ENCODE data around the gene ZNRF1. TPM values are rescaled to one million over a fixed set of nuclear protein-coding genes. Genes with fewer than 3 reads are reported as not detected.

The ZNRF1 gene
- total RNA-seq, 1 donor from 2014 or later, result 115 TPM

DNA sequence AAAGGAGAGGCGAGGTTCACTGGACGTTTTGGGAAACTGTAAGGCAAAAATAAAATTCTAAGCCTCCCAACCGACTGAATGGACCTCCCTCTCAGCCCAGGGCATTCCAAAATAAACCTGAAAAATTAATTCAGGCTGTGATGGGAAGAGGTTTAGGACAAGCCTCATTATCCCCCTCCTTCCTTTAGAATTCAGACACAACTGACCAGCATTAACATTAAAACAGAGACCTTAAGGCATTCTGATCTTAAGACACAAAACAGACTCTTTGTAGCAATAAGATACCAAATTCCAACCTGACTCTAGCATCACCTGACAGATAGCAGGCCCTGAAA lies 118.1 kb downstream of the ZNRF1 start:
- Mint-ChIP-seq H3K27ac (ENCODE audit: unreplicated experiment) (peak overlapping the region; percentile 31), H3K4me3 (ENCODE audit: unreplicated experiment) (peak overlapping the region; percentile 53), H3K27me3 (ENCODE audit: unreplicated experiment) (peaks cover 20% of the 10 kb centered on the region), H3K4me1 (ENCODE audit: unreplicated experiment) (peaks cover 13% of the 10 kb centered on the region), H3K36me3 (ENCODE audit: low read depth, unreplicated experiment) (peaks cover 4% of the 10 kb centered on the region), H3K9me3 (ENCODE audit: unreplicated experiment) (no peaks in the 10 kb centered on the region)
- TF ChIP-seq, protein P1, sequence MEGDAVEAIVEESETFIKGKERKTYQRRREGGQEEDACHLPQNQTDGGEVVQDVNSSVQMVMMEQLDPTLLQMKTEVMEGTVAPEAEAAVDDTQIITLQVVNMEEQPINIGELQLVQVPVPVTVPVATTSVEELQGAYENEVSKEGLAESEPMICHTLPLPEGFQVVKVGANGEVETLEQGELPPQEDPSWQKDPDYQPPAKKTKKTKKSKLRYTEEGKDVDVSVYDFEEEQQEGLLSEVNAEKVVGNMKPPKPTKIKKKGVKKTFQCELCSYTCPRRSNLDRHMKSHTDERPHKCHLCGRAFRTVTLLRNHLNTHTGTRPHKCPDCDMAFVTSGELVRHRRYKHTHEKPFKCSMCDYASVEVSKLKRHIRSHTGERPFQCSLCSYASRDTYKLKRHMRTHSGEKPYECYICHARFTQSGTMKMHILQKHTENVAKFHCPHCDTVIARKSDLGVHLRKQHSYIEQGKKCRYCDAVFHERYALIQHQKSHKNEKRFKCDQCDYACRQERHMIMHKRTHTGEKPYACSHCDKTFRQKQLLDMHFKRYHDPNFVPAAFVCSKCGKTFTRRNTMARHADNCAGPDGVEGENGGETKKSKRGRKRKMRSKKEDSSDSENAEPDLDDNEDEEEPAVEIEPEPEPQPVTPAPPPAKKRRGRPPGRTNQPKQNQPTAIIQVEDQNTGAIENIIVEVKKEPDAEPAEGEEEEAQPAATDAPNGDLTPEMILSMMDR (IDR thresholded peaks at IDR 0.05; ENCODE audit: unreplicated experiment), result no peak
- DNase-seq (ENCODE audit: low spot score), result no peak

DNA sequence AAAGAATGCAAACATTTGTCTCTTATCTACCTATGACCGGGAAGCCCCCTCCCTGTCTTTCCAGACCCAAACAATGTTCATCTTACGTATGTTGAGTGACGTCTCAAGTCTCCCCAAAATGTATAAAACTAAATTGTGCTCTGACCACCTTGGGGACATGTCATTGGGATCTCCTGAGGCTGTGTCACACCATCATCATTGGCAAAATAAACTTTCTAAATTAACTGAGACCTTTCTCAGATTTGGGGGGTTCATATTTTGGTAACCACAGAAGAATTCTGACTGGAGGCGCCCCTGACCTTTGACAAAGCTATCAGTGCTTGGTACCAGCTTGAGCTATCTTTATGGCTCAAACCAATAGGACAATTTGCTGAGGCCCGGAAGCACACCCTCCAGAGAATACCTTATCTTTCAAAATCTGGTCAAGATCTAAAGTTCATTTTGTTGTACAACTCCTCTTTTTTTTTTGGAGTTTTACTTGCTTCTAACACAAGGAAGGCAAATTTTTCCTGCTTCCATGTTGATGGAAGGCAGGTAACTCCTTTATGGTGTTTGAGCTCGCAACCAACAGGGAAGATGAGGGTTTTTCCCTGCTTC lies 120.2 kb downstream of the ZNRF1 start:
- TF ChIP-seq, protein P1 (IDR thresholded peaks at IDR 0.05; ENCODE audit: unreplicated experiment), result no peak
- no peaks in the 10 kb centered on the region for H3K9me3 Mint-ChIP-seq (ENCODE audit: unreplicated experiment)
- DNase-seq (ENCODE audit: low spot score), result no peak
- H3K27me3 Mint-ChIP-seq (ENCODE audit: unreplicated experiment), result peaks cover 4% of the 10 kb centered on the region
- H3K36me3 Mint-ChIP-seq (ENCODE audit: low read depth, unreplicated experiment), result peaks cover 7% of the 10 kb centered on the region
- H3K27ac Mint-ChIP-seq (ENCODE audit: unreplicated experiment), result no peak overlapping the region
- H3K4me3 Mint-ChIP-seq (ENCODE audit: unreplicated experiment), result no peak overlapping the region
- H3K4me1 Mint-ChIP-seq (ENCODE audit: unreplicated experiment), result no peaks in the 10 kb centered on the region

DNA sequence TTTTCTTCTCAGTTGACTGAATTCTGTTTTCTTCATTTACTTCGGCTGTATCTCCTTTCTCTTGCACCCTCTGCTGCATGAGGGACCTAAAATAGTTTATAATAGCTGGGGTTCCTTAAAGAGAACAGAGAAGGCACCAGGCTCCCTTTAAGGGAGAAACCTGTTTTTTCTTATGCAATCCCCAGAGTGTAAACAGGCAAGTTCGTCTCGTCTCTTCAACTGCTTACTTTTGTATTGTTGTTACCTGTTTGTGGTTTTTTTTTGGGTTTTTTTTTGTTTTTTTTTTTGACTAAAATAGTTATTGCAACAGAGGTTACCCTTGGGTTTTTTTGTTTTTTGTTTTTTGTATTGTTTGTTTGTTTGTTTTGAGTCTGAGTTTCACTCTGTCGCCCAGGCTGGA lies 121.4 kb downstream of the ZNRF1 start:
- no peak overlapping the region for H3K27ac Mint-ChIP-seq (ENCODE audit: unreplicated experiment)
- no peaks in the 10 kb centered on the region for H3K4me1 Mint-ChIP-seq (ENCODE audit: unreplicated experiment)
- TF ChIP-seq, protein P1 (IDR thresholded peaks at IDR 0.05; ENCODE audit: unreplicated experiment), result no peak
- peaks cover 4% of the 10 kb centered on the region for H3K27me3 Mint-ChIP-seq (ENCODE audit: unreplicated experiment)
- H3K36me3 Mint-ChIP-seq (ENCODE audit: low read depth, unreplicated experiment), result peaks cover 7% of the 10 kb centered on the region
- DNase-seq (ENCODE audit: low spot score), result no peak
- H3K9me3 Mint-ChIP-seq (ENCODE audit: unreplicated experiment), result no peaks in the 10 kb centered on the region
- H3K4me3 Mint-ChIP-seq (ENCODE audit: unreplicated experiment), result no peak overlapping the region

DNA sequence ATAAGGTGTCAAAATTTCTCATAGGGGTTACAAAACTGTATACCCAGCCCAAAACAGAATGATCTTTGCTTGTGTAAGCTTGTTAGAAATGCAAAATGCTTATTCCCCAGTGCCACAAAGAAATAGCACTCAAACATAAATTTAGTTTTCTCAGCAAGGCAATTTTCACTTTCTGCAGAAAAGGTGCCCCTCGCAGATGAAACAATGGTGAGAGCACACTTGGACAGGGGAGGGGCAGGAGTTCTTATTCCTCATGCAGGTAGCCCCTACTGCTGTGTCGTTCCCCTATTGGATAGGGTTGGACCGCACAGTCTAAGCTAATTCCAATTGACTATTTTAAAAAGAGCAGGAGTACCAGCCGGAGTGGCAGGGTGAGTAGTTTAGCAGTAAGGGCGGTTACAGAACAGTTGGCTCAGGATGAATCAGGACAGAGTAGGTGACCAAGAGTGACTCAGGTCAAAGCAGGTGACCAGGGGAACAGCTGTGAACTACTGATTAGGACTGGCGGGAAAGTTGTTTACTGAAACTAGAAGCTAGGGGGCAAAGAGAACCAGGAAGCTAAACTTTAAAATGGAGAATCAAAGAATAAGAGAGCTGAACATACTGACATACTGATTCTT lies 123.2 kb downstream of the ZNRF1 start:
- Mint-ChIP-seq H3K36me3 (ENCODE audit: low read depth, unreplicated experiment) (peaks cover 10% of the 10 kb centered on the region), H3K4me3 (ENCODE audit: unreplicated experiment) (peak overlapping the region; percentile 62), H3K4me1 (ENCODE audit: unreplicated experiment) (no peaks in the 10 kb centered on the region), H3K9me3 (ENCODE audit: unreplicated experiment) (no peaks in the 10 kb centered on the region), H3K27me3 (ENCODE audit: unreplicated experiment) (peaks cover 2% of the 10 kb centered on the region), H3K27ac (ENCODE audit: unreplicated experiment) (no peak overlapping the region)
- TF ChIP-seq, protein P1 (IDR thresholded peaks at IDR 0.05; ENCODE audit: unreplicated experiment), result no peak
- DNase-seq (ENCODE audit: low spot score), result no peak

DNA sequence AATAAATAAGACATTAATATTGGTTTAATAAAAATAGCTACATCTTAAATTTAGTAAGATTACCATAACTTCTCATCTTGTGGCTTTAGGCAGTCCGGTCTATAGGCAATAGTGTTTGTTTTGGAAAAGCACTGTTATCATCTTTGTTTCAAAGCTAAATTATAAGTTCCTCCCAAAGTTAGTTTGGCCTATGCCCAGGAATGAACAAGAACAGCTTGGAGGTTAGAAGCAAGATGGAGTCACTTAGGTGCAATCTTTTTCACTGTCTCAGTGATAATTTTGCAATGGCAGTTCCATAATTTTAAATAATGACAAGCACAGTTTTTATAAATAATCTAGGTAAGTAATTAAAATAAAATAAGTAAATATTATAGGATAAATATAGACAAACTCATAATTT lies 123.8 kb downstream of the ZNRF1 start:
- H3K4me3 Mint-ChIP-seq (ENCODE audit: unreplicated experiment), result no peak overlapping the region
- no peak overlapping the region for H3K27ac Mint-ChIP-seq (ENCODE audit: unreplicated experiment)
- no peaks in the 10 kb centered on the region for H3K4me1 Mint-ChIP-seq (ENCODE audit: unreplicated experiment)
- DNase-seq (ENCODE audit: low spot score), result no peak
- H3K9me3 Mint-ChIP-seq (ENCODE audit: unreplicated experiment), result no peaks in the 10 kb centered on the region
- H3K36me3 Mint-ChIP-seq (ENCODE audit: low read depth, unreplicated experiment), result peaks cover 16% of the 10 kb centered on the region
- peaks cover 2% of the 10 kb centered on the region for H3K27me3 Mint-ChIP-seq (ENCODE audit: unreplicated experiment)
- TF ChIP-seq, protein P1 (IDR thresholded peaks at IDR 0.05; ENCODE audit: unreplicated experiment), result no peak
